Thoracic aorta (tissue), 2 donors: Measurements from ENCODE around the gene SIRPA. TPM values are rescaled to one million over a fixed set of nuclear protein-coding genes. Genes with fewer than 3 reads are reported as not detected.

Experiments
- ATAC-seq: fragments of 150-250 bp; one replicate; pipeline ENCODE4 v1.8.0; 2017; ENCODE audit warnings: low read depth; ENCODE audit not compliant: insufficient number of reproducible peaks, low FRiP score
- DNase-seq: peaks from one replicate; pipeline ENCODE4 v3.0.0-alpha.2; 2020; ENCODE audit warnings: low spot score
- H3K27ac ChIP-seq, 2 donors: fragments of 200-600 bp; sonication (generic); 1 replicate in 1 of 2; 2 replicates in 1 of 2; pipeline ENCODE4 v1.5.1; 2016; ENCODE audit warnings: mild to moderate bottlenecking in 2 of 2, moderate library complexity in 2 of 2
- H3K27me3 ChIP-seq: fragments of 200-600 bp; sonication (generic); replicated peaks from 2 replicates; pipeline ENCODE4 v1.6.0; 2016; ENCODE audit warnings: mild to moderate bottlenecking; ENCODE audit not compliant: insufficient read depth
- H3K36me3 ChIP-seq: fragments of 200-600 bp; sonication (generic); one replicate; pipeline ENCODE4 v1.5.1; 2016
- H3K4me1 ChIP-seq, 2 donors: fragments of 200-600 bp; sonication (generic); 1 replicate in 1 of 2; 2 replicates in 1 of 2; pipeline versions ENCODE4 v1.5.1 to v1.6.0; 2016; ENCODE audit warnings: low read depth in 2 of 2, mild to moderate bottlenecking in 1 of 2; ENCODE audit not compliant: control insufficient read depth in 1 of 2
- H3K4me3 ChIP-seq: fragments of 200-600 bp; sonication (generic); 2 replicates; pipeline ENCODE4 v1.5.1; 2016; ENCODE audit warnings: mild to moderate bottlenecking
- H3K9me3 ChIP-seq: fragments of 200-600 bp; sonication (generic); 2 replicates; pipeline ENCODE4 v1.5.1; 2016
- CTCF ChIP-seq: fragments of 200-600 bp; sonication (generic); IDR thresholded peaks from one replicate; pipeline ENCODE4 v1.5.1; 2019; ENCODE audit warnings: antibody characterized with exemption
- total RNA-seq, 2 donors: library from RNA; depleted of rRNA; stranded (reverse); fragments of >200 nt; gene quantifications; one replicate each; pipeline versions ENCODE4 v1.1.0 to v1.2.3, GENCODE V29; 2016

SIRPA gene
- total RNA-seq, 2 donors from 2014 or later = 29.5 to 62.9 TPM

GRCh38 chr20:1900321-1900801 is 5.2 kb downstream of the SIRPA start:
- DNase-seq (no peak), ATAC-seq (no peak)
- Histone ChIP-seq H3K9me3 (no peaks in the 10 kb centered on the region), H3K27ac (peak overlapping the region in 1 of 2 donors; percentile 6), H3K4me1 (peaks cover 11 to 51% of the 10 kb centered on the region in 2 donors), H3K4me3 (no peak overlapping the region), H3K27me3 (no peaks in the 10 kb centered on the region), H3K36me3 (no peaks in the 10 kb centered on the region)
- peak; percentile 12 for TF ChIP-seq CTCF

DNA sequence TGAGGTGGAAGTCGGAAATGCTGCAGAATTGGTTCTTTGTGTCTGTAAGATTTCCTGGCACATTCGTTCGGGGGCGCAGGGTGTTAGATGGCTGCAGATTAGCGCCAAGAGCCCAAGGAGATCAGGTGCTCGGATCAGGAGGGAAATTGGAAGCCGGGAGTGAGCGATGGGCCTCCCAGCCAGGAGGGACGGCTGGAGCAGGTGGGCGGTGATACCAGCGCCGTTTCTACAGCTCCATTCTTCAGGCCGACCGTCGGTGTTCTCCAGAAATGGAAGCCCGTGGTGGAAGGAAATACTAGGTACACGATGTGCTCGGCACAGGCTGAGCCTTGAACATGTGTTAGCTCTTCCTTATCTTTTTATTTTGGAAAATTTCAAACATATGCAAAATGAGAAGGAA is 6.5 kb downstream of the SIRPA start:
- TF ChIP-seq CTCF = no peak
- DNase-seq (no peak), ATAC-seq (no peak)
- no peaks in the 10 kb centered on the region for H3K27me3 ChIP-seq
- H3K9me3 ChIP-seq = no peaks in the 10 kb centered on the region
- H3K27ac ChIP-seq = no peak overlapping the region
- H3K4me1 ChIP-seq = peaks cover 10 to 50% of the 10 kb centered on the region in 2 donors
- no peaks in the 10 kb centered on the region for H3K36me3 ChIP-seq
- no peak overlapping the region for H3K4me3 ChIP-seq

DNA sequence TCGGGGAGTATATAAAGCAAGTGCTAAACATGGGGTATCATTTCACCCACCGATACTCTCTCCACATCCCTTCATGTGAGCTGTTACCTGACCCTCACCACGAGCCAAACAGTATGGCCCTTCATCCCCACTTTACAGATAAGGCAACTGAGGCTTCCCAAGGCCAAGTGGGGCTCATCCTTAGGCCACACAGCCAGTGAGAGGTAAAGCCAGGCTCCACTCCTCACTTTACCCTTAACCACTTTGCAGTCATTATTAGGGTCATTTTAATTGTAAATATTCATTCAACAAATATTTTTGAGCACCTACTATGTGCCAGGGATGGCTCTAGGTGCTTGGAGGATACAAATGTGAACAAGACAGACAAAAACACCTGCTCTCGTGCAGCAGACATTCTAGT is 7.0 kb downstream of the SIRPA start:
- Histone ChIP-seq H3K4me1 (peaks cover 6 to 50% of the 10 kb centered on the region in 2 donors), H3K9me3 (no peaks in the 10 kb centered on the region), H3K4me3 (no peak overlapping the region), H3K27me3 (no peaks in the 10 kb centered on the region), H3K27ac (no peak overlapping the region), H3K36me3 (no peaks in the 10 kb centered on the region)
- DNase-seq (no peak), ATAC-seq (no peak)
- no peak for TF ChIP-seq CTCF

DNA sequence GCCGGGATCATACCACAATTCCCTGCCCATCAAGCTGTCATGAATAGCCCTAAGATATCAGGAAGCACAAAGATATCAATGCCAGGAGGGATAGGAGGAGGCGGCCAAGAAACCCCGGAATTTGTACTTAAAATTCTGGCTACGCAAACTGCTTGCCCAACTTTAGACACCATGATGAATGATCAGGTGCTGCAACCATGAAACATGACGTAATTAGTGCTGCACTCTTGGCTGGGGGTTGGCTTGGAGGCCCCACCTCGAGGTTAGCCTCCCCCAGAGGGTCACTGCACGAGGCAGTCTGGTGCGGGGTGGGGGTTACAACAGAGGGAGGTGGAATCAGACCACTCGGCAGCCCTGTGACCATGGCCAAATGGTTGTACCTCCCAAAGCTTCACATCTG is 8.9 kb downstream of the SIRPA start:
- no peak overlapping the region for H3K4me3 ChIP-seq
- DNase-seq (no peak), ATAC-seq (no peak)
- H3K27ac ChIP-seq = no peak overlapping the region
- H3K9me3 ChIP-seq = no peaks in the 10 kb centered on the region
- peaks cover 3% of the 10 kb centered on the region for H3K36me3 ChIP-seq
- no peak for TF ChIP-seq CTCF
- no peaks in the 10 kb centered on the region for H3K27me3 ChIP-seq
- H3K4me1 ChIP-seq = peaks cover 4 to 30% of the 10 kb centered on the region in 2 donors

GRCh38 chr20:1905009-1905408 is 9.8 kb downstream of the SIRPA start:
- no peak for TF ChIP-seq CTCF
- Histone ChIP-seq H3K36me3 (peaks cover 3% of the 10 kb centered on the region), H3K27ac (no peak overlapping the region), H3K4me3 (no peak overlapping the region), H3K27me3 (no peaks in the 10 kb centered on the region), H3K9me3 (no peaks in the 10 kb centered on the region), H3K4me1 (peaks cover 4 to 22% of the 10 kb centered on the region in 2 donors)
- DNase-seq = no peak
- ATAC-seq = no peak
